A673 (cell line): ENCODE measurements around the gene IL4. TPM values are rescaled to one million over a fixed set of nuclear protein-coding genes. Genes with fewer than 3 reads are reported as not detected.

Experiments used
- BruUV-seq: library from RNA; stranded (reverse); fragments of 400-500 nt; replicated peaks from 2 replicates; lab custom pipeline; 2021; lab: Mats Ljungman, UMichigan
- CTCF ChIA-PET: fragments of 300-600 bp; sonication (Branson Sonifier 250); formaldehyde crosslinking; loops from one replicate; lab custom pipeline; 2022; ENCODE audit warnings: antibody characterized with exemption; lab: Charles Lee
- POLR2A ChIA-PET: fragments of 300-600 bp; sonication (Branson Sonifier 250); formaldehyde crosslinking; loops from one replicate; lab custom pipeline; 2022; ENCODE audit warnings: antibody characterized with exemption; ENCODE audit not compliant: low non-redundant PET; lab: Charles Lee
- DNase-seq: peaks from one replicate; pipeline ENCODE4 v3.0.0-alpha.2; 2015; ENCODE audit warnings: low spot score
- H3K27ac ChIP-seq: fragments of 200-600 bp; sonication (generic); 2 replicates; pipeline ENCODE4 v1.5.1; 2016; ENCODE audit warnings: mixed run types, low read depth, mild to moderate bottlenecking, mixed read lengths, antibody characterized with exemption, low read length; ENCODE audit not compliant: poor library complexity, severe bottlenecking
- H3K27me3 ChIP-seq: fragments of 200-600 bp; sonication (generic); replicated peaks from 2 replicates; pipeline ENCODE4 v1.6.1; 2017; ENCODE audit warnings: mixed run types, low read depth, mild to moderate bottlenecking, mixed read lengths, antibody characterized with exemption, low read length; ENCODE audit not compliant: insufficient read depth, poor library complexity
- H3K36me3 ChIP-seq: fragments of 200-600 bp; sonication (generic); 2 replicates; pipeline ENCODE4 v1.6.1; 2016; ENCODE audit warnings: mixed run types, mild to moderate bottlenecking, mixed read lengths, antibody characterized with exemption, low read length; ENCODE audit not compliant: insufficient read depth, poor library complexity, severe bottlenecking
- H3K4me1 ChIP-seq: fragments of 200-600 bp; sonication (generic); 2 replicates; pipeline ENCODE4 v1.6.1; 2017; ENCODE audit warnings: mixed run types, mild to moderate bottlenecking, mixed read lengths, antibody characterized with exemption, low read length; ENCODE audit not compliant: insufficient read depth, poor library complexity, severe bottlenecking
- H3K4me3 ChIP-seq: fragments of 200-600 bp; sonication (generic); 2 replicates; pipeline ENCODE4 v1.5.1; 2016; ENCODE audit warnings: low read depth, mixed run types, mild to moderate bottlenecking, mixed read lengths, low read length; ENCODE audit not compliant: poor library complexity, severe bottlenecking
- H3K9me3 ChIP-seq: fragments of 200-600 bp; sonication (generic); 2 replicates; pipeline ENCODE4 v1.6.1; 2016; ENCODE audit warnings: mixed run types, low read depth, mild to moderate bottlenecking, mixed read lengths, antibody characterized with exemption, low read length; ENCODE audit not compliant: poor library complexity, severe bottlenecking
- EZH2 ChIP-seq: fragments of 200-600 bp; sonication (generic); IDR thresholded peaks from 2 replicates; pipeline ENCODE4 v1.6.1; 2017; ENCODE audit warnings: borderline replicate concordance, low read depth, mild to moderate bottlenecking, mixed read lengths, antibody characterized with exemption, low read length; ENCODE audit not compliant: poor library complexity, severe bottlenecking
- intact Hi-C: fragments of 100-400 bp; cut with micrococcal nuclease; formaldehyde crosslinking; loops from one replicate; pipeline ENCODE4 v1.10.0; 2022; ENCODE audit not compliant: unreplicated experiment
- total RNA-seq: library from RNA; stranded (reverse); gene quantifications from 2 replicates; pipeline ENCODE4 v1.2.3, GENCODE V29; 2021
- TF ChIP-seq, protein P1 (sequence below): fragments of 300-800, 200-600 bp; sonication (generic); conservative IDR thresholded peaks from 2 replicates; pipeline ENCODE4 v1.5.1; 2017; ENCODE audit warnings: low read depth, mild to moderate bottlenecking, antibody characterized with exemption, low read length, moderate library complexity, mixed read lengths

IL4 gene
- total RNA-seq, 1 experiment from 2014 or later, result not detected

DNA sequence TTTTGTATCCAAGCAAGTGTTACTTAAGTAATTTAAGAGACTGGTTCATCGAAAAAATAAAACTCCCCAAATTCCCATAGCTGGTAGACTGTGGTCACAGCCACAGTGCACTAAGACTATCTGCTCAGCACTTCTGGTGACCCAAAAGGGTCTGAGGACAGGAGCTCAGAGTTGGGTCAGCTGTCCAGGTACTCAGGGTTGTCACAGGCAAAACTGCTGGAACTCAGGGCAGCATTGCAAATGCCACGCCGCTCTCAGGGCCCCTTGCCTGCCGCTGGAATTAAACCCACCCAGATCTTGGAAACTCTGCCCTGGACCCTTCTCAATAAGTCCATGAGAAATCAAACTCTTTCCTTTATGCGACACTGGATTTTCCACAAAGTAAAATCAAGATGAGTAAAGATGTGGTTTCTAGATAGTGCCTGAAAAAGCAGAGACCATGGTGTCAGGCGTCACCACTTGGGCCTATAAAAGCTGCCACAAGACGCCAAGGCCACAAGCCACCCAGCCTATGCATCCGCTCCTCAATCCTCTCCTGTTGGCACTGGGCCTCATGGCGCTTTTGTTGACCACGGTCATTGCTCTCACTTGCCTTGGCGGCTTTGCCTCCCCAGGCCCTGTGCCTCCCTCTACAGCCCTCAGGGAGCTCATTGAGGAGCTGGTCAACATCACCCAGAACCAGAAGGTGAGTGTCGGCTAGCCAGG lies 16.0 kb upstream of the IL4 start, which contains the start of gene IL13:
Gene IL13, plus strand, starts transcription at position 498 of the 705 bp plus-strand sequence. Its CDS starts 14 bp downstream, at position 512.
- intact Hi-C loops, result no loop called here
- Histone ChIP-seq H3K27me3 (no peaks in the 10 kb centered on the region), H3K4me3 (no peak within 1 kb of the TSS), H3K9me3 (no peaks in the 10 kb centered on the region), H3K36me3 (no peaks in the 10 kb centered on the region), H3K27ac (no peak within 1 kb of the TSS), H3K4me1 (peaks cover 5% of the 10 kb centered on the region)
- ChIA-PET CTCF (no interaction called here), POLR2A (no interaction called here)
- DNase-seq, result no peak
- BruUV-seq, result no TSS peak
- TF ChIP-seq EZH2, result no peak
- TF ChIP-seq, protein P1, sequence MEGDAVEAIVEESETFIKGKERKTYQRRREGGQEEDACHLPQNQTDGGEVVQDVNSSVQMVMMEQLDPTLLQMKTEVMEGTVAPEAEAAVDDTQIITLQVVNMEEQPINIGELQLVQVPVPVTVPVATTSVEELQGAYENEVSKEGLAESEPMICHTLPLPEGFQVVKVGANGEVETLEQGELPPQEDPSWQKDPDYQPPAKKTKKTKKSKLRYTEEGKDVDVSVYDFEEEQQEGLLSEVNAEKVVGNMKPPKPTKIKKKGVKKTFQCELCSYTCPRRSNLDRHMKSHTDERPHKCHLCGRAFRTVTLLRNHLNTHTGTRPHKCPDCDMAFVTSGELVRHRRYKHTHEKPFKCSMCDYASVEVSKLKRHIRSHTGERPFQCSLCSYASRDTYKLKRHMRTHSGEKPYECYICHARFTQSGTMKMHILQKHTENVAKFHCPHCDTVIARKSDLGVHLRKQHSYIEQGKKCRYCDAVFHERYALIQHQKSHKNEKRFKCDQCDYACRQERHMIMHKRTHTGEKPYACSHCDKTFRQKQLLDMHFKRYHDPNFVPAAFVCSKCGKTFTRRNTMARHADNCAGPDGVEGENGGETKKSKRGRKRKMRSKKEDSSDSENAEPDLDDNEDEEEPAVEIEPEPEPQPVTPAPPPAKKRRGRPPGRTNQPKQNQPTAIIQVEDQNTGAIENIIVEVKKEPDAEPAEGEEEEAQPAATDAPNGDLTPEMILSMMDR, result no peak

DNA sequence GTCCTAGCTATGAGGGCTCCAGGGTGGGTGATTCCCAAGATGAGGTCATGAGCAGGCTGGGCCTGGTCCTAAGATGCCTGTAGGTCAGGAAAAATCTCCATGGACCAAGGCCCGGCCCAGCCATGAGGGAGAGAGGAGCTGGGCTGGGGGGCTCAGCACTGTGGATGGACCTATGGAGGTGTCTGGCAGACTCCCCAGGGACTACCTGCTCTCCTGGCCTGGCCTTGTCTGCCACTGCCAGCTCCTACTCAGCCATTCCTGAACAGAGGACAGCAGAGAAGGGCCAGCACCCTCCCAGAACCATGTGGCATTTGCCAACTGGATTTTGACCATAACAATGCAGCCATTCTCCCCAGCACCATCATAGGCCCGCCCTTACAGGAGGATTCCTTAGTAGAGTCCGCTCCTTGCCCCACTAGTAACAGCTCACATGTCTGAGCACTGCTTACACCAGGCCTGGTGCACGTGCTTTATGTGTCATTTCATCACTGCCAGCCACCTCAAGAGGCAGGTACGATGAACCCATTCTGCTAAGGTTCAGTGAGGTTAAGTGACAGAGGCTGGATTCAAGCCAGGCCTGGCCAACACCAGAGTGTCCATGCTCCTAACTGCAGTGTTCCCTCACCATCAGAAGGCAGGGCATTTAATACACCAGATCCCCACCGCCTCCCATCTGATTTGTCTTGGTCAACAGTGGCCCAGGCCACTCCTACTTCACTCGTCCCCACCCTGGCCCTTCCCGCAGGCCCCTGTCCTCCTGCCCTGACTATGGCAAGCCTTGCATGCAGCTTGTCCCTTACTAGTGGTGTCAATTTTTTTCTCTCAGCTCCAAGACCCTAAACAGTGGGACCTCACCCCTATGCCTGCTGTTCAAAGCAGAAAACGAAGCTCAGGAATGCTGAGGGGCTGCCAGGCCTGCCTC lies 15.1 kb upstream of the IL4 start:
- intact Hi-C loops, result no loop called here
- POLR2A ChIA-PET, result no interaction called here

More for the DNA sequence above, 15.1 kb upstream of the IL4 start:
- Histone ChIP-seq H3K36me3 (no peaks in the 10 kb centered on the region), H3K9me3 (no peaks in the 10 kb centered on the region), H3K4me1 (peaks cover 10% of the 10 kb centered on the region), H3K4me3 (no peak overlapping the region), H3K27me3 (no peaks in the 10 kb centered on the region), H3K27ac (no peak overlapping the region)
- no peak for TF ChIP-seq EZH2
- TF ChIP-seq, protein P1, result no peak
- BruUV-seq, result no TSS peak
- DNase-seq, result no peak
- CTCF ChIA-PET, result no interaction called here
